HG02678 (cell line): ENCODE measurements around the gene ST6GALNAC4.
"Not testable (repeated sequence)": the region's sequence is repeated elsewhere in the genome, so short reads cannot be mapped to it uniquely, and the experiment has no call there.

Experiments used
- ATAC-seq: cut with Tn5 transposase; IDR thresholded peaks from one replicate; pipeline ENCODE4 v1.9.1; 2021; ENCODE audit warnings: mild to moderate bottlenecking, moderate library complexity; ENCODE audit not compliant: unreplicated experiment

ST6GALNAC4 gene

GRCh38 chr9:127895811-127896210 is 21.0 kb downstream of the ST6GALNAC4 start:
- ATAC-seq: no peak

GRCh38 chr9:127893392-127893791 is 23.4 kb downstream of the ST6GALNAC4 start:
- ATAC-seq: no peak

GRCh38 chr9:127892831-127893230 is 24.0 kb downstream of the ST6GALNAC4 start:
- no peak for ATAC-seq

GRCh38 chr9:127890053-127890452 is 26.8 kb downstream of the ST6GALNAC4 start:
- ATAC-seq: no peak

- no peak for ATAC-seq
Observed at GRCh38 chr9:127887792-127888191, 29.0 kb downstream of the ST6GALNAC4 start.

GRCh38 chr9:127886401-127886972 is 30.4 kb downstream of the ST6GALNAC4 start:
- ATAC-seq: no peak

GRCh38 chr9:127885508-127886281 is 31.1 kb downstream of the ST6GALNAC4 start:
- ATAC-seq: no peak

- ATAC-seq: no peak
Observed at GRCh38 chr9:127884976-127885490, 31.8 kb downstream of the ST6GALNAC4 start.

GRCh38 chr9:127884427-127884911 is 32.4 kb downstream of the ST6GALNAC4 start:
- no peak for ATAC-seq

- no peak for ATAC-seq
Observed at GRCh38 chr9:127883959-127884358, 32.9 kb downstream of the ST6GALNAC4 start.

- not testable (repeated sequence) for ATAC-seq
Observed at GRCh38 chr9:127881715-127882114, 35.1 kb downstream of the ST6GALNAC4 start.

GRCh38 chr9:127880143-127880542 is 36.7 kb downstream of the ST6GALNAC4 start:
- ATAC-seq: no peak

- no peak for ATAC-seq
Observed at GRCh38 chr9:127878652-127879390, 38.0 kb downstream of the ST6GALNAC4 start.

GRCh38 chr9:127878001-127878651 is 38.7 kb downstream of the ST6GALNAC4 start:
- no peak for ATAC-seq

GRCh38 chr9:127877566-127877998 is 39.3 kb downstream of the ST6GALNAC4 start, which contains the start of gene AK1:
Gene AK1 (minus strand): TSS chr9:127877675. CDS start chr9:127874617, 3,058 bp downstream.
- ATAC-seq: no peak

- no peak for ATAC-seq
Observed at GRCh38 chr9:127876764-127877562, 39.9 kb downstream of the ST6GALNAC4 start.

GRCh38 chr9:127876026-127876763 is 40.6 kb downstream of the ST6GALNAC4 start:
- ATAC-seq: no peak

GRCh38 chr9:127875306-127875966 is 41.4 kb downstream of the ST6GALNAC4 start:
- ATAC-seq: no peak
